ENCODE measurements around the gene DENND10.

The DENND10 gene

DNA sequence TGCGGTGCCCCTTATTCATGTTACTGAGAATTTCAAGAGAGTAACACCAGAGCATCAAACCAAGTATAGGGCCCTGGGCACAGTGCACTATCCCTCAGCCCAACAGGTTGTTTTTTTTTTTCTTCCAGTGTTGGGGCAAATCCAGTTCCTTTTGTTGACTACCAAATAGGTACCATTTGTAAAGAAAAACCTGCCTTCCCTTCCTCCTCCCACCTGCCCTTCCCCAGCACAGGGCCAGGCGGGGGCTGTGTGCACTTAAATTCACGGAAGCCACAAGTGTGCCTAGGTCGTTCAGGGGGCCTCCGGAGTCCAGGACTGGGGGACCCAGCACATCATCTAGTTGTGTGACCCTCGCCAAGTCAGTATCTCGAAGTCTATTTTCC, 62.2 kb downstream of the DENND10 start:
- peak; percentile 47; the same call in 2 of the 3 replicates for ATAC-seq
- TF ChIP-seq ARNTL (CRISPR knock-in tag; IDR thresholded peaks at IDR 0.05; ENCODE audit: borderline replicate concordance, low read depth) (no peak), SNAI2 (CRISPR knock-in tag; IDR thresholded peaks at IDR 0.05) (no peak), ZFP3 (CRISPR knock-in tag; IDR thresholded peaks at IDR 0.05) (no peak), ESRRG (CRISPR knock-in tag; IDR thresholded peaks at IDR 0.05) (no peak), ZNF565 (CRISPR knock-in tag; conservative IDR thresholded peaks at IDR 0.05; ENCODE audit: low read depth) (no peak), RARB (CRISPR knock-in tag; IDR thresholded peaks at IDR 0.05) (no peak), OSR1 (CRISPR knock-in tag; IDR thresholded peaks at IDR 0.05) (no peak), PPARA (CRISPR knock-in tag; IDR thresholded peaks at IDR 0.05; ENCODE audit: borderline replicate concordance) (no peak), ZC3H10 (CRISPR knock-in tag; IDR thresholded peaks at IDR 0.05) (no peak), CSDC2 (CRISPR knock-in tag; IDR thresholded peaks at IDR 0.05) (no peak), ISL1 (CRISPR knock-in tag; IDR thresholded peaks at IDR 0.05) (no peak)

DNA sequence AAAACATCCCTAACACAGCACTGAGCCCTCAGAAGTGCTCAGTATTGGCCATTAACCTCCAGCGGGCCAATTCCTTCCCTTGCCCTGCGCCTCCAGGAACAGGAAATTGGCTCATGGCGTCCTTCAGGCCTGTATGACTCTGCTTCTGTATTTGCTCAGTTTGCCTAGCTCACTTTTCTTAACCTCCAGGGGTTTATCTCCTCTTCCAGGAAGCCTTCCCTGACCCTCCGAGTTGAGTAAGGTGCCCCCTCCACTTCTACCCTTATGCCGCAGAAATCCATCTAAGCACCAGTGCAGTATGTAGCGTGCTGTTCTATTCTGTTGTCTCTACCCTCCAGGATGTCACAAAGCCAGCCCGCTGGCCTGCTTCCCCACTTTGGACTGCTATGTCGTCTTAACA, 62.7 kb downstream of the DENND10 start:
- ATAC-seq = no peak
- TF ChIP-seq GLIS3 (CRISPR knock-in tag; IDR thresholded peaks at IDR 0.05) (no peak), PPARA (CRISPR knock-in tag; IDR thresholded peaks at IDR 0.05; ENCODE audit: borderline replicate concordance) (no peak), TOX (CRISPR knock-in tag; IDR thresholded peaks at IDR 0.05; ENCODE audit: borderline replicate concordance) (no peak), ZNF565 (CRISPR knock-in tag; conservative IDR thresholded peaks at IDR 0.05; ENCODE audit: low read depth) (no peak), ZFP30 (CRISPR knock-in tag; IDR thresholded peaks at IDR 0.05) (no peak), ESRRG (CRISPR knock-in tag; IDR thresholded peaks at IDR 0.05) (no peak), ZNF70 (CRISPR knock-in tag; IDR thresholded peaks at IDR 0.05) (no peak), BACH2 (CRISPR knock-in tag; IDR thresholded peaks at IDR 0.05; ENCODE audit: borderline replicate concordance) (no peak), ZFP3 (CRISPR knock-in tag; IDR thresholded peaks at IDR 0.05) (no peak), ZC3H10 (CRISPR knock-in tag; IDR thresholded peaks at IDR 0.05) (no peak), OSR1 (CRISPR knock-in tag; IDR thresholded peaks at IDR 0.05) (no peak)
- TF ChIP-seq, protein P1, sequence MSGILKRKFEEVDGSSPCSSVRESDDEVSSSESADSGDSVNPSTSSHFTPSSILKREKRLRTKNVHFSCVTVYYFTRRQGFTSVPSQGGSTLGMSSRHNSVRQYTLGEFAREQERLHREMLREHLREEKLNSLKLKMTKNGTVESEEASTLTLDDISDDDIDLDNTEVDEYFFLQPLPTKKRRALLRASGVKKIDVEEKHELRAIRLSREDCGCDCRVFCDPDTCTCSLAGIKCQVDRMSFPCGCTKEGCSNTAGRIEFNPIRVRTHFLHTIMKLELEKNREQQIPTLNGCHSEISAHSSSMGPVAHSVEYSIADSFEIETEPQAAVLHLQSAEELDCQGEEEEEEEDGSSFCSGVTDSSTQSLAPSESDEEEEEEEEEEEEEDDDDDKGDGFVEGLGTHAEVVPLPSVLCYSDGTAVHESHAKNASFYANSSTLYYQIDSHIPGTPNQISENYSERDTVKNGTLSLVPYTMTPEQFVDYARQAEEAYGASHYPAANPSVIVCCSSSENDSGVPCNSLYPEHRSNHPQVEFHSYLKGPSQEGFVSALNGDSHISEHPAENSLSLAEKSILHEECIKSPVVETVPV (CRISPR knock-in tag; IDR thresholded peaks at IDR 0.05) = no peak
- TF ChIP-seq, protein P2, sequence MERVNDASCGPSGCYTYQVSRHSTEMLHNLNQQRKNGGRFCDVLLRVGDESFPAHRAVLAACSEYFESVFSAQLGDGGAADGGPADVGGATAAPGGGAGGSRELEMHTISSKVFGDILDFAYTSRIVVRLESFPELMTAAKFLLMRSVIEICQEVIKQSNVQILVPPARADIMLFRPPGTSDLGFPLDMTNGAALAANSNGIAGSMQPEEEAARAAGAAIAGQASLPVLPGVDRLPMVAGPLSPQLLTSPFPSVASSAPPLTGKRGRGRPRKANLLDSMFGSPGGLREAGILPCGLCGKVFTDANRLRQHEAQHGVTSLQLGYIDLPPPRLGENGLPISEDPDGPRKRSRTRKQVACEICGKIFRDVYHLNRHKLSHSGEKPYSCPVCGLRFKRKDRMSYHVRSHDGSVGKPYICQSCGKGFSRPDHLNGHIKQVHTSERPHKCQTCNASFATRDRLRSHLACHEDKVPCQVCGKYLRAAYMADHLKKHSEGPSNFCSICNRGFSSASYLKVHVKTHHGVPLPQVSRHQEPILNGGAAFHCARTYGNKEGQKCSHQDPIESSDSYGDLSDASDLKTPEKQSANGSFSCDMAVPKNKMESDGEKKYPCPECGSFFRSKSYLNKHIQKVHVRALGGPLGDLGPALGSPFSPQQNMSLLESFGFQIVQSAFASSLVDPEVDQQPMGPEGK (CRISPR knock-in tag; IDR thresholded peaks at IDR 0.05; ENCODE audit: borderline replicate concordance) = no peak
- TF ChIP-seq, protein P3, sequence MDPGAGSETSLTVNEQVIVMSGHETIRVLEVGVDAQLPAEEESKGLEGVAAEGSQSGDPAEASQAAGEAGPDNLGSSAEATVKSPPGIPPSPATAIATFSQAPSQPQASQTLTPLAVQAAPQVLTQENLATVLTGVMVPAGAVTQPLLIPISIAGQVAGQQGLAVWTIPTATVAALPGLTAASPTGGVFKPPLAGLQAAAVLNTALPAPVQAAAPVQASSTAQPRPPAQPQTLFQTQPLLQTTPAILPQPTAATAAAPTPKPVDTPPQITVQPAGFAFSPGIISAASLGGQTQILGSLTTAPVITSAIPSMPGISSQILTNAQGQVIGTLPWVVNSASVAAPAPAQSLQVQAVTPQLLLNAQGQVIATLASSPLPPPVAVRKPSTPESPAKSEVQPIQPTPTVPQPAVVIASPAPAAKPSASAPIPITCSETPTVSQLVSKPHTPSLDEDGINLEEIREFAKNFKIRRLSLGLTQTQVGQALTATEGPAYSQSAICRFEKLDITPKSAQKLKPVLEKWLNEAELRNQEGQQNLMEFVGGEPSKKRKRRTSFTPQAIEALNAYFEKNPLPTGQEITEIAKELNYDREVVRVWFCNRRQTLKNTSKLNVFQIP (CRISPR knock-in tag; IDR thresholded peaks at IDR 0.05; ENCODE audit: borderline replicate concordance, low read depth) = no peak

DNA sequence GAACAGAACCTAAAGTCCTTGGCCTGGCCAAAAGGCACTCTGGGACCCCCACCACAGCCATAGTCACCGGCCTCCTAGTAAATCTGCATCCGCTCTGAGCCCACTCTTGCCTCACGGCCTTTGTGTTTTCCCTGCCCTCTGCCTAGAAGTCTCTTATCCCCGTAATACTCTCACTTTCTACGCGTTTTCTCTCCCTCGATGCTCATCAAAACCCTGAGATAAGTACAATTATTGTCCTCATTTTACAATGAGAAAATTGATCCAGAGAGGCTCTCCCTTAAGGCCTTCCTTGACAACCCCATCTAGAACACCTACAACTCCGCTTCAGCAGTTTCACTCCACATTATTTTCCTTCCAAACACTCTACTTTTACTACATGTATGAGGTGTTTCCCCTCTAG, 63.1 kb downstream of the DENND10 start:
- ATAC-seq = no peak

More for the DNA sequence above, 63.1 kb downstream of the DENND10 start:
- no peak for TF ChIP-seq BACH2 (CRISPR knock-in tag; IDR thresholded peaks at IDR 0.05; ENCODE audit: borderline replicate concordance)
- TF ChIP-seq TOX (CRISPR knock-in tag; IDR thresholded peaks at IDR 0.05; ENCODE audit: borderline replicate concordance) = no peak
- TF ChIP-seq, protein P1 (CRISPR knock-in tag; IDR thresholded peaks at IDR 0.05) = no peak
- no peak for TF ChIP-seq ZFP30 (CRISPR knock-in tag; IDR thresholded peaks at IDR 0.05)
- TF ChIP-seq ZNF8 (CRISPR knock-in tag; IDR thresholded peaks at IDR 0.05) = no peak
- TF ChIP-seq ZFP3 (CRISPR knock-in tag; IDR thresholded peaks at IDR 0.05) = no peak
- no peak for TF ChIP-seq RARB (CRISPR knock-in tag; IDR thresholded peaks at IDR 0.05)
- TF ChIP-seq CSDC2 (CRISPR knock-in tag; IDR thresholded peaks at IDR 0.05) = no peak
- TF ChIP-seq, protein P3 (CRISPR knock-in tag; IDR thresholded peaks at IDR 0.05; ENCODE audit: borderline replicate concordance, low read depth) = no peak
- TF ChIP-seq, protein P2 (CRISPR knock-in tag; IDR thresholded peaks at IDR 0.05; ENCODE audit: borderline replicate concordance) = no peak
- no peak for TF ChIP-seq OSR1 (CRISPR knock-in tag; IDR thresholded peaks at IDR 0.05)
- no peak for TF ChIP-seq ESRRG (CRISPR knock-in tag; IDR thresholded peaks at IDR 0.05)
- TF ChIP-seq, protein P4, sequence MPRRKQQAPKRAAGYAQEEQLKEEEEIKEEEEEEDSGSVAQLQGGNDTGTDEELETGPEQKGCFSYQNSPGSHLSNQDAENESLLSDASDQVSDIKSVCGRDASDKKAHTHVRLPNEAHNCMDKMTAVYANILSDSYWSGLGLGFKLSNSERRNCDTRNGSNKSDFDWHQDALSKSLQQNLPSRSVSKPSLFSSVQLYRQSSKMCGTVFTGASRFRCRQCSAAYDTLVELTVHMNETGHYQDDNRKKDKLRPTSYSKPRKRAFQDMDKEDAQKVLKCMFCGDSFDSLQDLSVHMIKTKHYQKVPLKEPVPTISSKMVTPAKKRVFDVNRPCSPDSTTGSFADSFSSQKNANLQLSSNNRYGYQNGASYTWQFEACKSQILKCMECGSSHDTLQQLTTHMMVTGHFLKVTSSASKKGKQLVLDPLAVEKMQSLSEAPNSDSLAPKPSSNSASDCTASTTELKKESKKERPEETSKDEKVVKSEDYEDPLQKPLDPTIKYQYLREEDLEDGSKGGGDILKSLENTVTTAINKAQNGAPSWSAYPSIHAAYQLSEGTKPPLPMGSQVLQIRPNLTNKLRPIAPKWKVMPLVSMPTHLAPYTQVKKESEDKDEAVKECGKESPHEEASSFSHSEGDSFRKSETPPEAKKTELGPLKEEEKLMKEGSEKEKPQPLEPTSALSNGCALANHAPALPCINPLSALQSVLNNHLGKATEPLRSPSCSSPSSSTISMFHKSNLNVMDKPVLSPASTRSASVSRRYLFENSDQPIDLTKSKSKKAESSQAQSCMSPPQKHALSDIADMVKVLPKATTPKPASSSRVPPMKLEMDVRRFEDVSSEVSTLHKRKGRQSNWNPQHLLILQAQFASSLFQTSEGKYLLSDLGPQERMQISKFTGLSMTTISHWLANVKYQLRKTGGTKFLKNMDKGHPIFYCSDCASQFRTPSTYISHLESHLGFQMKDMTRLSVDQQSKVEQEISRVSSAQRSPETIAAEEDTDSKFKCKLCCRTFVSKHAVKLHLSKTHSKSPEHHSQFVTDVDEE (CRISPR knock-in tag; IDR thresholded peaks at IDR 0.05) = no peak
- TF ChIP-seq ZNF565 (CRISPR knock-in tag; conservative IDR thresholded peaks at IDR 0.05; ENCODE audit: low read depth) = no peak
- no peak for TF ChIP-seq ZNF70 (CRISPR knock-in tag; IDR thresholded peaks at IDR 0.05)
